HG03103 (cell line): ENCODE data around the gene ARL17A.
A peak's percentile ranks its signal among the peaks of the same experiment; 100 is the strongest.
"Not testable (repeated sequence)": the region's sequence is repeated elsewhere in the genome, so short reads cannot be mapped to it uniquely, and the experiment has no call there.

Experiments used
- ATAC-seq: cut with Tn5 transposase; IDR thresholded peaks from one replicate; pipeline ENCODE4 v1.9.1; 2021; ENCODE audit warnings: low read depth; ENCODE audit not compliant: unreplicated experiment

Gene ARL17A

GRCh38 chr17:46579083-46580075 is at the start of gene ARL17A:
Gene ARL17A, minus strand, starts transcription at chr17:46579691. Its CDS starts 3,369 bp downstream, at chr17:46576322.
- peak; percentile 96 for ATAC-seq

GRCh38 chr17:46628753-46629436 is 49.4 kb upstream of the ARL17A start:
- ATAC-seq, result not testable (repeated sequence)

- ATAC-seq, result not testable (repeated sequence)
These were observed 48.0 kb upstream of the ARL17A start for GRCh38 chr17:46627452-46627851.

GRCh38 chr17:46624726-46625125 is 45.2 kb upstream of the ARL17A start:
- not testable (repeated sequence) for ATAC-seq

GRCh38 chr17:46623790-46624189 is 44.3 kb upstream of the ARL17A start:
- ATAC-seq, result not testable (repeated sequence)

GRCh38 chr17:46618975-46619374 is 39.5 kb upstream of the ARL17A start:
- not testable (repeated sequence) for ATAC-seq

GRCh38 chr17:46617121-46617520 is 37.6 kb upstream of the ARL17A start:
- not testable (repeated sequence) for ATAC-seq

GRCh38 chr17:46613876-46614275 is 34.4 kb upstream of the ARL17A start:
- not testable (repeated sequence) for ATAC-seq

GRCh38 chr17:46611304-46611703 is 31.8 kb upstream of the ARL17A start:
- ATAC-seq, result not testable (repeated sequence)

- not testable (repeated sequence) for ATAC-seq
These were observed 23.6 kb upstream of the ARL17A start for GRCh38 chr17:46603125-46603524.

GRCh38 chr17:46600767-46601166 is 21.3 kb upstream of the ARL17A start:
- not testable (repeated sequence) for ATAC-seq

- ATAC-seq, result not testable (repeated sequence)
These were observed 18.9 kb upstream of the ARL17A start for GRCh38 chr17:46598344-46598931.

- ATAC-seq, result not testable (repeated sequence)
These were observed 11.8 kb upstream of the ARL17A start for GRCh38 chr17:46591332-46591731.

GRCh38 chr17:46590157-46591146 is 11.0 kb upstream of the ARL17A start, which contains the start of gene NSF:
Gene NSF, plus strand, starts transcription at chr17:46590669. Its CDS starts 107 bp downstream, at chr17:46590776.
- peak; percentile 67 for ATAC-seq

- ATAC-seq, result not testable (repeated sequence)
These were observed 6.0 kb upstream of the ARL17A start for GRCh38 chr17:46585444-46585843.

GRCh38 chr17:46580082-46580481 is 591 bp upstream of the ARL17A start:
- ATAC-seq, result not testable (repeated sequence)

- not testable (repeated sequence) for ATAC-seq
These were observed 7.7 kb downstream of the ARL17A start for GRCh38 chr17:46571796-46572195.

- ATAC-seq, result not testable (repeated sequence)
These were observed 12.5 kb downstream of the ARL17A start for GRCh38 chr17:46566980-46567379.

GRCh38 chr17:46566284-46566683 is 13.2 kb downstream of the ARL17A start:
- not testable (repeated sequence) for ATAC-seq
